Pancreas (tissue), 10 donors: Measurements from ENCODE around the gene CHRNA1. TPM values are rescaled to one million over a fixed set of nuclear protein-coding genes. Genes with fewer than 3 reads are reported as not detected.

Source experiments
- ATAC-seq, 4 donors: fragments of 200-7000 bp; cut with Tn5 transposase; one replicate each; pipeline versions ENCODE4 v1.8.0 to v1.9.1; 2020; ENCODE audit warnings: mild to moderate bottlenecking in 4 of 4, moderate library complexity in 4 of 4
- DNase-seq, 6 donors: peaks; one replicate each; pipeline ENCODE4 v3.0.0-alpha.2; 2020
- FAIRE-seq: peaks from 2 replicates; lab custom pipeline; 2012; peaks lifted over from hg19 to GRCh38; lab: Jason Lieb, UNC
- H3K27ac ChIP-seq, 4 donors: fragments of 200-600 bp; sonication (generic); 1 replicate in 3 of 4; 2 replicates in 1 of 4; pipeline versions ENCODE4 v1.5.0 to v1.8.0; 2020
- H3K27me3 ChIP-seq, 4 donors: fragments of 200-600 bp; one replicate each; pipeline ENCODE4 v1.8.0; 2021
- H3K36me3 ChIP-seq, 3 donors: fragments of 200-600 bp; sonication (generic) in 1 of 3; one replicate each; pipeline versions ENCODE4 v1.5.0 to v1.8.0; 2020 to 2021
- H3K4me1 ChIP-seq, 3 donors: fragments of 200-600 bp; one replicate each; pipeline ENCODE4 v1.8.0; 2021
- H3K4me3 ChIP-seq, 4 donors: fragments of 200-600 bp; sonication (generic) in 2 of 4; one replicate each; pipeline versions ENCODE4 v1.5.0 to v1.8.0; 2020 to 2021
- H3K9me3 ChIP-seq, 4 donors: fragments of 200-600 bp; one replicate each; pipeline ENCODE4 v1.8.0; 2021
- WGBS, 2 donors: extraction: QIAGEN DNeasy Blood & Tissue Kit; methylation state at CpG; one replicate each; pipeline ENCODE4 v1.1.7; 2013; 5-methylcytosine and 5-hydroxymethylcytosine counted together
- intact Hi-C, 3 donors: fragments of 100-400 bp; cut with DNase I; formaldehyde crosslinking; loops; one replicate each; pipeline versions ENCODE4 v1.11.1 to v1.14.2; 2022
- polyA plus RNA-seq, 2 donors: library from polyadenylated mRNA; stranded (reverse); fragments of 200-250 nt; gene quantifications; one replicate each; pipeline ENCODE4 v1.2.3, GENCODE V29; 2013
- total RNA-seq, 6 donors: library from RNA; stranded (reverse); fragmentation: NEBNext Ultra II Directional in 4 of 6; extraction: Animal tissue kit (Norgen Biotek cat#: 25700) in 4 of 6; gene quantifications; one replicate each; pipeline versions ENCODE4 v1.2.1 to v1.2.4, GENCODE V29; 2021 to 2023
- TF ChIP-seq, protein P1 (sequence below), 4 donors: fragments of 200-600 bp; sonication (generic) in 3 of 4; IDR thresholded peaks; one replicate each; pipeline versions ENCODE4 v1.5.0 to v1.8.0; 2021; ENCODE audit warnings: antibody characterized with exemption in 4 of 4
- donor health status: healthy with polysubstance abuse.
- donor health status: DM: no; HTN: no; CAD: no; lungs with moderate emphysema.
- donor health status: DM: no; HTN: no; CAD: no.
- donor health status: control.
- donor health status: control.
- donor health status: Bipolar disorder and iron deficiency.
- donor health status: DM: yes; HTN: yes; CAD: no.
- donor health status: DM: no; HTN: no; CAD: no.
- donor health status: DM: no; HTN: no; CAD: no.
- donor health status: DM: yes; HTN: yes; CAD: no.

Gene CHRNA1
- total and polyA plus RNA-seq, 8 donors = 0.12 to 0.14 (median 0.14) TPM; not detected in 5

DNA sequence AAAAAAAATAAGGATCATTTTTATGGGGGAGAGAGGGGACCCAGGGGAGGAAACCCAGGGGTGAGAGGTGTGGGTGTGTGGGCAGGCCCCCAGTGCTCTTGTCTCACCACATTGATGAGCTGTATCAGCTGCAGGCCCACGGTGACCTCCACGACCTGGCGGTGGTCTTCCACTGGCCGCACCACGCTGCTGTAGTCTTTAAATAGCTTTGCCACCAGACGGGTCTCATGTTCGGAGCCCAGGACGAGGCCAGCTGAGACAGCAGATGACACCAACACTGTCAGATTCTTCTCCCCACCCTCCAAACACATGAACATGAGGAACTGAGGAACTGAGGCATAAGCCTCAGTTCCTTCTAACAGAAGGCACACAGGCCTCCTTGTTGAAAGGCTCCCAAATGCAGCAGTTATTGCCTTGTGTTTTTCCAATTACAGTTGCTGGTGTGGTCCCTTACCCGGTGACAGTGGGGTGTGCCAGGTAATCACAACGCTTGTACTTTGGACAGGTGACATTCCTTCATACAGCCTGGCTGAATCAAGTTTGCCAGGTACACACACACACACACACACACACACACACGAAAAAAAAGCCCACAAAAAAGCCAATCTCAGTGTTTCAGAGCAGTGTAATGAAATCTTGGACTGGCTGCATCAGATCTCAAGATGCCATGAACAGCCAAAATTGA is 4.7 kb downstream of the CHRNA1 start:
- DNase-seq = no peak
- Histone ChIP-seq H3K27ac (no peak overlapping the region), H3K4me3 (no peak overlapping the region), H3K27me3 (peaks cover 0 to 2% (median 0%) of the 10 kb centered on the region in 4 donors), H3K36me3 (no peaks in the 10 kb centered on the region), H3K9me3 (no peaks in the 10 kb centered on the region), H3K4me1 (no peaks in the 10 kb centered on the region)
- no peak for ATAC-seq
- WGBS, 2 donors = 73 to 76% methylated on average over 11 of the region's 11 CpGs
- intact Hi-C loops = loop anchor here in 1 of 3 donors (5.0 kb wide), 1 partner anchor 228 kb away; no protein-coding TSS in a partner anchor
- FAIRE-seq = no peak
- TF ChIP-seq, protein P1, sequence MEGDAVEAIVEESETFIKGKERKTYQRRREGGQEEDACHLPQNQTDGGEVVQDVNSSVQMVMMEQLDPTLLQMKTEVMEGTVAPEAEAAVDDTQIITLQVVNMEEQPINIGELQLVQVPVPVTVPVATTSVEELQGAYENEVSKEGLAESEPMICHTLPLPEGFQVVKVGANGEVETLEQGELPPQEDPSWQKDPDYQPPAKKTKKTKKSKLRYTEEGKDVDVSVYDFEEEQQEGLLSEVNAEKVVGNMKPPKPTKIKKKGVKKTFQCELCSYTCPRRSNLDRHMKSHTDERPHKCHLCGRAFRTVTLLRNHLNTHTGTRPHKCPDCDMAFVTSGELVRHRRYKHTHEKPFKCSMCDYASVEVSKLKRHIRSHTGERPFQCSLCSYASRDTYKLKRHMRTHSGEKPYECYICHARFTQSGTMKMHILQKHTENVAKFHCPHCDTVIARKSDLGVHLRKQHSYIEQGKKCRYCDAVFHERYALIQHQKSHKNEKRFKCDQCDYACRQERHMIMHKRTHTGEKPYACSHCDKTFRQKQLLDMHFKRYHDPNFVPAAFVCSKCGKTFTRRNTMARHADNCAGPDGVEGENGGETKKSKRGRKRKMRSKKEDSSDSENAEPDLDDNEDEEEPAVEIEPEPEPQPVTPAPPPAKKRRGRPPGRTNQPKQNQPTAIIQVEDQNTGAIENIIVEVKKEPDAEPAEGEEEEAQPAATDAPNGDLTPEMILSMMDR (IDR thresholded peaks at IDR 0.05) = no peak

DNA sequence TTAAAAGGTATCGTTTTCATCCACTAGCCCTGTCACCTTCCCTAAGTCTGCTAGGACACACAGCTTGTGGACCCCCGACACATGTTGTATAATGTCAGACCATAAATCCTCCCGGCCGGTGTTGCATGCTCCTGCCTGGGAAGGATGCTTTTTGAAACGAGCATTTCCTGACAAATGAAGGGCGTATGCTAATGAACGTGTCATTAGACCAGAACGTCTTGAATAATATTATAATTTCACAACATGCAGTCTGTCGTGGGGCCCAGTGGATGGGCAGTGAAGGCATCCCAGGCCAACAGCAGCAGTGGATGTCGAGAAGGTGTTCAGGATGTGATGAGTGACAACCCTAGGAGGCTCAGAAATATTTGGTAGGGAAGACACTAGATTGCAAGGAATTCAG is 7.5 kb downstream of the CHRNA1 start:
- ATAC-seq (no peak), FAIRE-seq (no peak), DNase-seq (no peak)
- no peaks in the 10 kb centered on the region for H3K4me1 ChIP-seq
- no peak overlapping the region for H3K27ac ChIP-seq
- H3K27me3 ChIP-seq = peaks cover 0 to 2% (median 0%) of the 10 kb centered on the region in 4 donors
- TF ChIP-seq, protein P1 (IDR thresholded peaks at IDR 0.05) = no peak
- H3K36me3 ChIP-seq = no peaks in the 10 kb centered on the region
- intact Hi-C loops = no loop called here
- no peaks in the 10 kb centered on the region for H3K9me3 ChIP-seq
- 64 to 79% methylated on average over 10 of the region's 10 CpGs for WGBS, 2 donors
- H3K4me3 ChIP-seq = no peak overlapping the region

DNA sequence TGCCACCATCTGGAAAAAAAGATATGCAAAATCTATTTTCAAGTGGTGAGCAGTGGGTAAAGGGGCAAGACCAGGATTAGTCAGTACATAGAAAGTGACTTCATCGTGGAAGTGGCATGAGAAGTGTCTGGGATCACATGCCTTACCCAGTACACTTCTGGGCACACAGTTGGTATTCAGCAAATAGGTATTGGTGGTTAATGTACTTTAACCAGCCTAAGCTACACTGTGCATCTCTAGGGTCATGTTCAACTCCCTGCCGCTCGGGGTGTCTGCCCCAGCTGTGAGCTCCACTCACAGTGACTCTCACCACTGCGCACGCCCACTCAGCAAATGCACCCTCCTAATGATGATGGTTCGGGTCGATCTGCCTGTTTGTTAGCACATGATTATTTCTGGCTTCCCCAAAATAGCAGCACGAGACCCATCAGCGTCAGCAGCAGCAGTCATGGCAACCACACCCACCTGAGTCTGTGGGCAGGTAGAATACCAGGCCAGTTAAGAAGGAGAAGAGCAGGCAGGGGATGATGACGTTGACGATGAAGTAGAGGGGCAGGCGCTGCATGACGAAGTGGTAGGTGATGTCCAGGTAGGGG is 11.1 kb downstream of the CHRNA1 start:
- TF ChIP-seq, protein P1 (IDR thresholded peaks at IDR 0.05) = no peak
- DNase-seq (no peak), ATAC-seq (peak in 1 of 4 donors; percentile 17), FAIRE-seq (no peak)
- Histone ChIP-seq H3K27me3 (peaks cover 0 to 2% (median 0%) of the 10 kb centered on the region in 4 donors), H3K4me3 (no peak overlapping the region), H3K36me3 (no peaks in the 10 kb centered on the region), H3K4me1 (no peaks in the 10 kb centered on the region), H3K27ac (no peak overlapping the region), H3K9me3 (no peaks in the 10 kb centered on the region)
- 80 to 83% methylated on average over 13 of the region's 13 CpGs for WGBS, 2 donors
- intact Hi-C loops = no loop called here

DNA sequence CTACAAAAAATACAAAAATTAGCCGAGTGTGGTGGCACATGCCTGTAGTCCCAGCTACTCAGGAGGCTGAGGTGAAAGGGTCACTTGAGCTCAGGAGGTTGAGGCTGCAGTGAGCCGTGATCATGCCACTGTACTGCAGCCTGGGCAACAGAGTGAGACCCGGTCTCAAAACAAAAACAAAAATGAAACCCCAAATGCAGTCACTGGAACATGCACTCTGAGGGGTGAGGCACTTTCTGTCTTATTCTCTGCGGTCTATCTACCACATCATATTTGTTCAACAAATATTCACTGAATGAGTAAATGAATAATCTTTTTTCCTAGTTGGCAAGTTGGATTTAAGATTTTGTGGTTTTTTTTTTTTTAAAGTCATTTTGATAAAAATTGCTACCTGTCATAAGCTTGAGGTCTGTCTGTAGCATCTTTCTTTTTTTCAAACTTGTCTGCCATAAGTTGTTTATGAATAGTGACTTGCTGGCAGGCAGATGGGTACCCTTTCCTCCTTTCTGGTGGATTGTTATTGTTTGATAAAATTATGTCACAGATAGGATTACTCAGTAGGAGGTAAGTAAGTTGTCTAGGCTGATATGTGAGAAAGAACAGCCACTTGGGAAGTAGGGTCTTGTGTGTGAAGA is 11.8 kb downstream of the CHRNA1 start:
- TF ChIP-seq, protein P1 (IDR thresholded peaks at IDR 0.05) = no peak
- Histone ChIP-seq H3K36me3 (no peaks in the 10 kb centered on the region), H3K4me1 (no peaks in the 10 kb centered on the region), H3K4me3 (no peak overlapping the region), H3K9me3 (no peaks in the 10 kb centered on the region), H3K27ac (no peak overlapping the region), H3K27me3 (no peaks in the 10 kb centered on the region)
- ATAC-seq (no peak), FAIRE-seq (no peak), DNase-seq (no peak)
- 69 to 77% methylated on average over 4 of the region's 4 CpGs for WGBS, 2 donors
- intact Hi-C loops = no loop called here
